HepG2 (cell line): ENCODE results near the gene NKD1. TPM values are rescaled to one million over a fixed set of nuclear protein-coding genes. Genes with fewer than 3 reads are reported as not detected.

ENCODE experiments used
- ATAC-seq: fragments of 200-7000 bp; cut with Tn5 transposase; 3 replicates; pipeline ENCODE4 v1.9.1; 2020; ENCODE audit warnings: mild to moderate bottlenecking, moderate library complexity
- BruUV-seq: library from RNA; stranded (reverse); fragments of 400-500 nt; replicated peaks from 2 replicates; lab custom pipeline; 2021; lab: Mats Ljungman, UMichigan
- CTCF ChIA-PET: fragments of 300-600 bp; formaldehyde crosslinking; extraction: SDS; loops from one replicate; lab custom pipeline; 2021; ENCODE audit warnings: low total read pairs, inconsistent platforms, low intra/inter-chr PET ratio; lab: Yijun Ruan, JAX
- POLR2A ChIA-PET: fragments of 350-600 bp; sonication (Branson Sonifier 250); formaldehyde crosslinking; loops from one replicate; lab custom pipeline; 2020; ENCODE audit warnings: antibody characterized with exemption, inconsistent platforms; lab: Yijun Ruan, JAX
- DNase-seq: peaks from one replicate; pipeline ENCODE4 v3.0.0-alpha.2; 2015; ENCODE audit warnings: low spot score
- FAIRE-seq: peaks from 3 replicates; lab custom pipeline; 2011; peaks lifted over from hg19 to GRCh38; lab: Jason Lieb, UNC
- H2AFZ ChIP-seq: one replicate; pipeline ENCODE4 v1.6.1; 2011; ENCODE audit warnings: low read length, inconsistent platforms
- H3K27ac ChIP-seq: fragments of 300-600 bp; 3 replicates; pipeline ENCODE4 v1.8.0; 2011; ENCODE audit warnings: mixed run types, mild to moderate bottlenecking, mixed read lengths, low read length, inconsistent platforms; ENCODE audit not compliant: insufficient read depth; ENCODE audit errors: extremely low read length
- H3K27me3 ChIP-seq, 2 experiments: fragments of 200-600 bp in 1 of 2; 2 replicates in 1 of 2; 3 replicates in 1 of 2; pipeline versions ENCODE4 v1.6.0 to v1.8.0; 2011; ENCODE audit warnings: low read length in 2 of 2, mild to moderate bottlenecking in 2 of 2, moderate library complexity in 2 of 2, inconsistent platforms in 1 of 2; ENCODE audit not compliant: insufficient read depth in 2 of 2, control insufficient read depth in 1 of 2
- H3K36me3 ChIP-seq, 2 experiments: fragments of 200-600 bp in 1 of 2; replicated peaks in 1 of 2; 2 replicates in 1 of 2; 3 replicates in 1 of 2; pipeline versions ENCODE4 v1.5.1 to v1.8.0; 2011; ENCODE audit warnings: low read length in 2 of 2, inconsistent platforms in 1 of 2; ENCODE audit not compliant: insufficient read depth in 2 of 2, control insufficient read depth in 1 of 2
- H3K4me1 ChIP-seq: 2 replicates; pipeline ENCODE4 v1.5.1; 2012; ENCODE audit warnings: low read length, inconsistent platforms; ENCODE audit not compliant: insufficient read depth
- H3K4me2 ChIP-seq: 2 replicates; pipeline ENCODE4 v1.6.0; 2011; ENCODE audit warnings: low read depth, low read length, inconsistent platforms
- H3K4me3 ChIP-seq, 3 experiments: fragments of 200-600 bp in 1 of 3; sonication (generic), shearing (Covaris generic) in 1 of 3; replicated peaks in 1 of 3; 2 replicates each; pipeline ENCODE4 v1.5.1; 2011 to 2016; ENCODE audit warnings: low read length in 3 of 3, inconsistent platforms in 2 of 3, low read depth in 2 of 3, mild to moderate bottlenecking in 2 of 3, control low read depth in 1 of 3, mixed read lengths in 1 of 3; ENCODE audit not compliant: insufficient read depth in 1 of 3
- H3K79me2 ChIP-seq: one replicate; pipeline ENCODE4 v1.6.1; 2011; ENCODE audit warnings: low read length, inconsistent platforms; ENCODE audit not compliant: insufficient read depth
- H3K9ac ChIP-seq: 2 replicates; pipeline ENCODE4 v1.6.0; 2011; ENCODE audit warnings: mild to moderate bottlenecking, low read depth, low read length, inconsistent platforms; ENCODE audit not compliant: insufficient read depth
- H3K9me3 ChIP-seq: 2 replicates; pipeline ENCODE4 v1.5.1; 2012; ENCODE audit warnings: mild to moderate bottlenecking, low read length
- H4K20me1 ChIP-seq: 2 replicates; pipeline ENCODE4 v1.6.0; 2011; ENCODE audit warnings: inconsistent platforms, mild to moderate bottlenecking, low read length, moderate library complexity; ENCODE audit not compliant: insufficient read depth
- BRF2 ChIP-seq: sonication (generic); formaldehyde crosslinking; IDR thresholded peaks from 2 replicates; pipeline ENCODE4 v1.8.1; 2022; ENCODE audit warnings: mild to moderate bottlenecking, missing genetic modification reagents
- FOXC1 ChIP-seq: sonication (generic); formaldehyde crosslinking; IDR thresholded peaks from 2 replicates; pipeline ENCODE4 v1.8.0; 2022; ENCODE audit warnings: mild to moderate bottlenecking, missing genetic modification reagents, borderline replicate concordance
- MNT ChIP-seq: fragments of 450-650 bp; IDR thresholded peaks from 2 replicates; pipeline ENCODE4 v1.6.1; 2016
- RBAK ChIP-seq: sonication (generic); formaldehyde crosslinking; IDR thresholded peaks from 2 replicates; pipeline ENCODE4 v1.5.1; 2020; ENCODE audit warnings: mild to moderate bottlenecking, missing genetic modification reagents
- SRF ChIP-seq: IDR thresholded peaks from 2 replicates; pipeline ENCODE4 v1.6.1; 2011; ENCODE audit warnings: mild to moderate bottlenecking, low read depth, low read length, moderate library complexity
- ZNF615 ChIP-seq: sonication (generic); formaldehyde crosslinking; IDR thresholded peaks from 2 replicates; pipeline ENCODE4 v1.5.0; 2020; ENCODE audit warnings: mild to moderate bottlenecking, missing genetic modification reagents, borderline replicate concordance
- ZSCAN25 ChIP-seq: sonication (generic); formaldehyde crosslinking; IDR thresholded peaks from 2 replicates; pipeline ENCODE4 v1.8.0; 2022; ENCODE audit warnings: mild to moderate bottlenecking, missing genetic modification reagents
- WGBS: methylation state at CpG from one replicate; pipeline ENCODE4 v1.1.6; 2017; ENCODE audit warnings: low lambda C conversion rate; 5-methylcytosine and 5-hydroxymethylcytosine counted together
- in situ Hi-C: cut with HindIII; loops from 2 replicates; pipeline ENCODE4 v1.10.0; 2017; ENCODE audit warnings: low pct_unique_long_range_greater_than_20kb; ENCODE audit not compliant: extremely low pct_ligation_motif_present
- intact Hi-C: fragments of 100-400 bp; cut with micrococcal nuclease; formaldehyde crosslinking; loops from one replicate; pipeline ENCODE4 v1.10.0; 2022; ENCODE audit not compliant: unreplicated experiment
- polyA plus RNA-seq, 8 experiments: library from polyadenylated mRNA; depleted of rRNA in 3 of 8; stranded (reverse) in 7 of 8; unstranded in 1 of 8; fragments of >200 nt; fragmentation: Illumina TruSeq in 4 of 8; extraction: Trizol in 4 of 8; gene quantifications; 2 replicates each; pipeline versions ENCODE4 v1.2.1 to v1.2.3, GENCODE V29; 2011 to 2016; ENCODE audit warnings: low read depth in 4 of 8, missing spikeins in 1 of 8, mixed read lengths in 1 of 8; ENCODE audit not compliant: insufficient read depth in 1 of 8
- total RNA-seq, 5 experiments: library from RNA; depleted of rRNA; stranded (reverse); fragments of >200 nt; fragmentation: Illumina TruSeq; extraction: Trizol; gene quantifications; 2 replicates each; pipeline ENCODE4 v1.2.3, GENCODE V29; 2016; ENCODE audit warnings: low read depth in 1 of 5

The NKD1 gene
- total and polyA plus RNA-seq, 2 of the 13 experiments (the other 11 are each of a cell fraction or from before 2014, with no cell fraction given) = 70.4 to 121 TPM

GRCh38 chr16:50659806-50660205 lies 111.6 kb downstream of the NKD1 start:
- WGBS = 84% methylated on average over 5 of the region's 5 CpGs
- POLR2A ChIA-PET = no interaction called here
- Histone ChIP-seq H4K20me1 (no peaks in the 10 kb centered on the region), H3K4me1 (peaks cover 19% of the 10 kb centered on the region), H3K27me3 (peaks cover 0 to 1% of the 10 kb centered on the region in 2 experiments; a peak in 1 of 5 replicates), H3K4me2 (no peak overlapping the region), H3K9ac (no peak overlapping the region), H2AFZ (no peak overlapping the region), H3K9me3 (no peaks in the 10 kb centered on the region), H3K36me3 (no peaks in the 10 kb centered on the region), H3K27ac (no peak overlapping the region), H3K79me2 (no peaks in the 10 kb centered on the region), H3K4me3 (no peak overlapping the region)
- TF ChIP-seq FOXC1 (CRISPR knock-in tag) = no peak
- 0 out of 2 replicates have a peak, but pooled peaks have one; percentile 12 for TF ChIP-seq SRF
- no peak for FAIRE-seq
- intact Hi-C loops = loop anchor here (10.0 kb wide), 1 partner anchor 415 kb away; no protein-coding TSS in a partner anchor
- DNase-seq = no peak
- CTCF ChIA-PET = no interaction called here
- BruUV-seq = no TSS peak
- no peak for ATAC-seq
- in situ Hi-C loops = loop anchor here (10.0 kb wide), 1 partner anchor 395 kb away; the partner anchor contains the start of gene ADCY7

- DNase-seq (no peak), FAIRE-seq (no peak)
These were observed 114.2 kb downstream of the NKD1 start for GRCh38 chr16:50662306-50662940.

More at GRCh38 chr16:50662306-50662940, 114.2 kb downstream of the NKD1 start:
- BruUV-seq = no TSS peak
- Histone ChIP-seq H3K4me2 (no peak overlapping the region), H3K4me3 (no peak overlapping the region), H3K9ac (no peak overlapping the region), H3K4me1 (peaks cover 25% of the 10 kb centered on the region), H2AFZ (no peak overlapping the region), H3K79me2 (no peaks in the 10 kb centered on the region), H4K20me1 (no peaks in the 10 kb centered on the region), H3K36me3 (no peaks in the 10 kb centered on the region), H3K27me3 (no peaks in the 10 kb centered on the region), H3K27ac (no peak overlapping the region), H3K9me3 (no peaks in the 10 kb centered on the region)
- intact Hi-C loops = loop anchor here (10.0 kb wide), 1 partner anchor 418 kb away; no protein-coding TSS in a partner anchor
- POLR2A ChIA-PET = no interaction called here
- WGBS = 65% methylated on average over 8 of the region's 10 CpGs
- TF ChIP-seq BRF2 (CRISPR knock-in tag) (no peak), RBAK (CRISPR knock-in tag) (peak; percentile 97), ZNF615 (CRISPR knock-in tag) (no peak), MNT (peak; percentile 44; the same call in 1 of the 2 replicates), ZSCAN25 (CRISPR knock-in tag) (no peak)
- in situ Hi-C loops = loop anchor here (10.0 kb wide), 1 partner anchor 398 kb away; the partner anchor contains the start of gene ADCY7
- no peak for ATAC-seq
- CTCF ChIA-PET = no interaction called here
